Rectal smooth muscle tissue (tissue), 1 donor: Measurements from ENCODE around the gene ANO6.

Experiments
- H3K27ac ChIP-seq: one replicate; pipeline ENCODE4 v1.7.0; 2013; ENCODE audit warnings: low read depth, low read length, inconsistent platforms
- H3K27me3 ChIP-seq: one replicate; pipeline ENCODE4 v1.7.0; 2013; ENCODE audit warnings: low read length; ENCODE audit not compliant: control insufficient read depth, insufficient read depth
- H3K36me3 ChIP-seq: one replicate; pipeline ENCODE4 v1.7.0; 2013; ENCODE audit warnings: low read length; ENCODE audit not compliant: control insufficient read depth, insufficient read depth
- H3K4me1 ChIP-seq: one replicate; pipeline ENCODE4 v1.7.0; 2013; ENCODE audit warnings: low read length; ENCODE audit not compliant: control insufficient read depth, insufficient read depth
- H3K4me3 ChIP-seq: one replicate; pipeline ENCODE4 v1.7.0; 2013; ENCODE audit warnings: low read length
- H3K9ac ChIP-seq: one replicate; pipeline ENCODE4 v1.7.0; 2013; ENCODE audit warnings: low read length

Gene ANO6

DNA sequence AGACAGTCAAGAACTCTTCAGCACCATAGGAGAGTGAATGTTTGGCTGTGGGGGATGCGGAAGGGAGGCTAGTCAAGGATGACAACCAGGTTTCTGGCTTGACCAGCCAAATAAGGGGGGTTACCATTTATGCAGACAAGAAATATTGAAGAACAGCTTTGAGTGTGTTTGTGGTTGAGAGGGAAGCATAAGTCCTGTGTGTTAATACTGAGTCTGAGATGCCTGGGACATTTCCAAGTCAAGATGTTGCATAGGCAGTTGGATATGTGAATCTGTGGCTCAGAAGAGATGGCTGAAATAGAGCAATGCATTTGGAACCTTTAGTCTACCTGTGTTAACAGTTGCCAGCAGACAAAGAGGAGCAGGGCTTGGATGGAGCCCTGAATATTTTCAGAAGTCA lies 66.1 kb downstream of the ANO6 start:
- no peak overlapping the region for H3K4me3 ChIP-seq

DNA sequence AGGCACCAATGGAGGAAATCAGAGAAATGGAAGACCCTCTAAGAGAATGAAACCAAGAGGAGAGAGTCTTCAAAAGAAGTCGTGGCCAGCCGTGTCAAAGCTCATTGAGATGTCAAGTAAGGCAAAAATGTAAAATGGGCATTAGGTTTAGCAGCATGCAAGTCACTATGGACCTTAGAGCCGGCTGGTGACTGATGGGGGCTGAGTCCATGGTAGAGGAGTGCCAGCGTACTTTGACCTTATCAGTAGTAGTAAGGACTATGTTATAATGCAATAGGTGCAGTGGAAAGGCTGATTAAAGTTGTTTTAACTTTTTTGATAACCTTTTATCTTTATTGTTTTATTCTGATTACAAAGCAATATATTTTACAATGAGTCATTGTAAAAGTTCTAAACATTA lies 66.5 kb downstream of the ANO6 start:
- Histone ChIP-seq H3K9ac (no peak overlapping the region), H3K36me3 (no peaks in the 10 kb centered on the region), H3K27me3 (no peaks in the 10 kb centered on the region), H3K4me3 (no peak overlapping the region), H3K4me1 (peaks cover 5% of the 10 kb centered on the region), H3K27ac (no peak overlapping the region)

More for the DNA sequence above, 66.1 kb downstream of the ANO6 start:
- Histone ChIP-seq H3K27ac (no peak overlapping the region), H3K36me3 (no peaks in the 10 kb centered on the region), H3K4me1 (peaks cover 5% of the 10 kb centered on the region), H3K9ac (no peak overlapping the region), H3K27me3 (no peaks in the 10 kb centered on the region)

DNA sequence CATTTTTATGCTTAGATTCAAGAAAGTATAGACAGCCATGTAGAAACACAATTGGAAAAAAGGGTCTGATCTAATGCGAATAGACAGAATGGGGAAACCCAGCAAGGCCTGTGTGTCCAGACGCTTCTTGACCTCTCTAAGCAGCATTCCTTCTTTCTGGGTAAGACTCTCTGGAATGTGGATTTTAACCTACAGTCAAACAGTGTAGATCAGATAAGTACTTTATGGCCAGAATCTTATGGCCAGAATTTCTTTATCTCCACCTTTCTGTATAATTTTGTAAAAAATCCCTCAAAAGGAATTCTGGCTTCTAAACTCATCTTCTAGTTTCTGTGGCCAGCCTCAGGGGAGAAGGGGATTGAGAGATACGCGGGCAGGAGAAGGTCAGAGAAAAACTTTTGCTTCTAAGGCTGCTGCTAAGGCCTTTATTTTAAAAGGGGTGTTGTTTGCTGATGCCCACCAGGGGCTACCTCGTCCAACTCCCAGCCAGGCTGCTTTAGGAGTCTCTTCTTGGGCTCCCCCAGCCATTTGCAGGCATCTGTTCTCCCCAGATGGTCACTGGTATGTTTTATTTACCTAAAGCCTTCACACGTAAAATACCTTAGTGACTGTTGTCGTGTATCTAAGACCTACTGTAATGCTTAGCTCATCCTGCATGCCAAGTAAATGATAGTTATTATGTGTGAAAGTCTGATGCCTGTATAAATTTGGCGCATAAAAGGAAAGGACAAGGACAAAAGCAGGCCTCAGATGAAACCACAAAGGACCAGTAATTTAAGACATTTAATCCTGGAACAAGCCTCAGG lies 68.4 kb downstream of the ANO6 start:
- Histone ChIP-seq H3K27me3 (no peaks in the 10 kb centered on the region), H3K9ac (no peak overlapping the region)

DNA sequence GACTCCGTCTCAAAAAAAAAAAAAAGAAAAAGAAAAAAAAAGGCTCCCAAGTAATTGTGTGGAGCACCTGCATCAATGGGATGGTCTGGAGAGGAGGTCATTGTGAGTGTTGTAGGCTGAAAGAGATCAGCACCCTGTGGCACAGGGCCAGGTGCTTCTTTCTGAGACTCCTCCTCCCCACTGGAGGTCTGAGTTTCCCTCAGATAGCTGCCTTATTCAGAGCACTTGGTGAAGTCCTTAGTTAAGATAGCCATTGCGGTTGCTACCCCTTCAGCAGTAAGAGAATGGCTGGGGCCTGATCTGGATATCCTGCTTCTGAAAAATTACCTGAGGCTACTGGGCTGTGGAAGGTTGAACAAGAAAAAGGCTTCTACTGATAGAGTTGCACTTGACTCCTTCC lies 69.8 kb downstream of the ANO6 start:
- H3K9ac ChIP-seq = no peak overlapping the region
- H3K27me3 ChIP-seq = no peaks in the 10 kb centered on the region
- H3K4me3 ChIP-seq = no peak overlapping the region
- H3K4me1 ChIP-seq = peaks cover 11% of the 10 kb centered on the region
- no peaks in the 10 kb centered on the region for H3K36me3 ChIP-seq
- no peak overlapping the region for H3K27ac ChIP-seq

More for the DNA sequence above, 68.4 kb downstream of the ANO6 start:
- Histone ChIP-seq H3K4me3 (no peak overlapping the region), H3K27ac (peak overlapping the region; percentile 18), H3K36me3 (no peaks in the 10 kb centered on the region), H3K4me1 (peaks cover 5% of the 10 kb centered on the region)

DNA sequence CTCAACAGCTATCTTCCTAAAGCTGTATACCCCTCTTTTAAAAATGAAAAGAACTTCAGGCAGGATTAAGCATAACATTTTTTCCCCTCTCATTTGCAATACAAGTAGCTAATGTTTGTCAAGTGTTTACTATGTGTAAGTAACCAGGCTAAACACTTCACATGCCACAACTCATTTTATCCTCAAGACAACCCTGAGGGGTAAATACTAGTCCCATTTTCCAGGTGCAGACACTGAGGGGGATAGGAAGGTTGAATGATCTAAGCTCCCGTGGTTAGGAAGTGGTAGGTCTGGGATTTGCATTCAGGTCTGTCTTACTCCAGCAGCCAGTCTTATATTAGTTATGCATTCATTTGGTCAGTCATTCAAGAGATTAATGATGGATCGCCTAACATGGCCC lies 70.7 kb downstream of the ANO6 start:
- no peaks in the 10 kb centered on the region for H3K27me3 ChIP-seq
- H3K36me3 ChIP-seq = no peaks in the 10 kb centered on the region
- no peak overlapping the region for H3K27ac ChIP-seq
- H3K4me1 ChIP-seq = peaks cover 15% of the 10 kb centered on the region
- no peak overlapping the region for H3K9ac ChIP-seq
- H3K4me3 ChIP-seq = no peak overlapping the region

DNA sequence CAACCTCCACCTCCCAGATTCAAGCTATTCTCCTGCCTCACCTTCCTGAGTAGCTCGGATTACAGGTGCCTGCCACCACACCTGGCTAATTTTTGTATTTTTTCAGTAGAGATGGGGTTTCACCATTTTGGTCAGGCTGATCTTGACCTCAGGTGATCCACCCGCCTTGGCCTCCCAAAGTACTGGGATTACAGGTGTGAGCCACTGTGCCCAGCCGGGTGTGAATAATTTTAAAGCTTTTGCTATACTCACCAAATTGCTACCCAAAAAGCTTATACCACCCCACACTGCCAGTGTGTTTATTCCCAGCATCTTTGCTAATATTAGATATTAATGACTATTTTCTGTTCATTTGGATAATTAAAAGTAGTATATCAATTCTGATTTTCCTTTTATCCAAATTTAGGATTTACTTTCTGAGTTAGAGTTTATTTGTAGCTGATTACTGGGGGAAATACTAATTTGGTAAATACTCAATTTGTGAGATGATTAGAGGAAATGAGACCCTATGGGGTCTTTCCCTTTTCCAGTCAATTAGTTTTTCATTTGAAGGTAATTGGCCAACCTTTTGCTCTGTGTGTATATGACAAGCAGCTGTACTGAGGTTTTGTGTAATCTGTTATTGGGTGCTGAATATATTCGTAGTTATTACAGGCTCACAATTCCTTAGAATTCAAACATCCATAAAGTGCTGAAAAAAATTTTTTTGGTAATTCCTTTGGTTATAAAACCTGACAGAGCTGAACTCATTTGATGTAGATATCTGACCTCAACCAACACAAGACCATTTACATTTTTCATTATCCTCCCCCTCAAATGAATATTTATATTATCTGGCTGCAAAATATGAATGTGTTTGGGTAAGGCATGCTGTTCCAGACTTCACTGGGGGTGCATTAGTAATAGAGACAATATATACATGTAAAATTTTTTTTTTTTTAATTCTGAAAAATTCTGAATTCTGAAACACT lies 73.6 kb downstream of the ANO6 start:
- H3K27ac ChIP-seq = no peak overlapping the region
- H3K4me1 ChIP-seq = peaks cover 22% of the 10 kb centered on the region
- no peak overlapping the region for H3K9ac ChIP-seq

DNA sequence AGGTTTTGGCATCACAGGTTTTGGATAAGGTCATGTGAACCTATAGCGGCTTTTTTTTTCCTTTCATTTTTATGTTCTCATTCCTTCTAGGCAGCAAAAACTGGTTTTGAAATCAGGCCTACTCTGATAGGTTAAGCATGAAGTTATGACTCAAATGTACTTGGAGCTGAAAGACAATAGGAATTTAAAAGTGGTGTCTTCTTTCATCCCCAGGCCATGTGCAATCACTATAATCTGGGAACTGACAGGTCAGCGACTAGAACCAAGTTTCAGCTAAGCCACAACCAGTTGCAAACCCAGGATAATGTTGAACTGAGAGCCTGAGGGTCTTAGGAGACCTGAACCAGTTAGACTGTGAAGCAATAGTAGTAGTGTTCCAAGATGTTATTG lies 74.3 kb downstream of the ANO6 start:
- H3K4me3 ChIP-seq = no peak overlapping the region
- peak overlapping the region; percentile 52 for H3K27ac ChIP-seq
- no peaks in the 10 kb centered on the region for H3K36me3 ChIP-seq
- H3K4me1 ChIP-seq = peaks cover 19% of the 10 kb centered on the region
- no peak overlapping the region for H3K9ac ChIP-seq
- no peaks in the 10 kb centered on the region for H3K27me3 ChIP-seq

More for the DNA sequence above, 73.6 kb downstream of the ANO6 start:
- no peaks in the 10 kb centered on the region for H3K27me3 ChIP-seq
- no peaks in the 10 kb centered on the region for H3K36me3 ChIP-seq
- no peak overlapping the region for H3K4me3 ChIP-seq

DNA sequence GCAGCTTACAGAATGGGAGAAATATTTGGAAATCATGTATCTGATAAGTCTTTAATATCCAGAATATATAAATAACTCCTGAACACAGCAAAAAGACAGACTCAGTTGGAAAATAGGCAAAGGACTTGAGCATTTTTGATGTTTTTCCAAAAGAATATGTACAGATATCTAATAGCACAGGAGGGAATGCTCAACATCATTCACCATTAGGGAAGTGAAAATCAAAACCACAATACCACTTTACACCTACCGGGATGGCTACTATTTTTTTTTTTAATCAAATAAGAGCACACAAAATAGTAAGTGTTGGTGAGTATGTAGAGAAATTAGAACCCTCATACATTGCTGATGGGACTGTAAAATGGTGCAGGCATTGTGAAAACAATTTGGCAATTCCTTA lies 75.6 kb downstream of the ANO6 start:
- no peaks in the 10 kb centered on the region for H3K27me3 ChIP-seq
- H3K4me3 ChIP-seq = no peak overlapping the region
- no peak overlapping the region for H3K9ac ChIP-seq
- H3K4me1 ChIP-seq = peaks cover 19% of the 10 kb centered on the region
- no peaks in the 10 kb centered on the region for H3K36me3 ChIP-seq
- peak overlapping the region; percentile 84 for H3K27ac ChIP-seq

DNA sequence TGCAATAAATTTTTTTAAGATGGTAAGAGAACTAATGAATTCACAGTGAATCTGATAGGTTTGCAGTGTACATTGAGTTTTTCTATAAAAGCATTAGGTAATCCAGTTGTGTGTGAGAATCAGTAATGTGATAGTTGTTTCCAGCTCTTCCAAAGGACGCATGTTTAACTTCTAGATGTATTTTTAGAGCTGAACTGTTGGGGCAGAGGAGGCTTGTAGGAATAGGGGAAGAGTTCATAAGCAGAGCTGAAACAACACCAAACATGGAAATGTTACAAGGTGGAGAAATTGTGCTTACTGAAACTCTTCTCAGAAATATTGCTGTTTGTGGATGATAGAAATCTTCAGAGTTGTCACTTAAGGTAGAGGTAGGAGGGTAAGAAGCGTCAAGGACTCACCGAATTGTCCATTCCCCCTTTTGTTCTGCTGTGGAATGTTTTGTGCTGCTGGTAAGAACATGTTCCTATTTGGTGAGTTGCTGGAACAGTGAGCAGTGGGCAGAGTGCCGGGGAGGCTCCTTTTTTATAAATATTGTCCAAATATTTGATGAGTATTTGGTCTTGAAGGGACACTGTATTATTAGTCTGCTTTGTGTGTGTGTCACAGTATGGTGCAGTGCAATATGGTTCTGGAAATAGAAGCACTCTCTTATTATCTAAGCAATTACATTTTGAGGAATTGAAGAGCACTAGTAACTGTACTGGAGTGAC lies 76.7 kb downstream of the ANO6 start:
- no peaks in the 10 kb centered on the region for H3K36me3 ChIP-seq
- no peaks in the 10 kb centered on the region for H3K27me3 ChIP-seq
- H3K4me3 ChIP-seq = no peak overlapping the region
- H3K27ac ChIP-seq = peak overlapping the region; percentile 84
- no peak overlapping the region for H3K9ac ChIP-seq
- H3K4me1 ChIP-seq = peaks cover 19% of the 10 kb centered on the region

DNA sequence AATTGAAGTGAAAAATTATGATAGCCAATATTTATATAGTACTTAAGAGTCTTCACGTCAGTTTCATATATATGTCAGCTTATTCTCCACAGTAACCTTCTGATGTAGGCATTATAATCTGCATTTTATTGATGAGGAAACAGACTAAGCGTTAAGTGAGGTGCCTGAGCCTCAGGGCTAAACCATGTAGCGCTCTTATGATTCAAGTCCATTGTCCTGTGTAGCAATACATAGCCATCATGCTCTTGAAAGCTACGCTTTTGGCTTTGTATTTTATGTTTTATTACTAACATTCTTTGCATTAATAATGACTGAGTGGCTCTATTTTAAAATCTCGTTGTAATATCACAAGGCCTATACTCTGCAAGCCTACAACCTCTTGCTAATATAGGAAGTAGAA lies 79.0 kb downstream of the ANO6 start:
- Histone ChIP-seq H3K4me3 (no peak overlapping the region), H3K36me3 (no peaks in the 10 kb centered on the region), H3K27ac (peak overlapping the region; percentile 3), H3K9ac (no peak overlapping the region), H3K4me1 (peaks cover 29% of the 10 kb centered on the region), H3K27me3 (no peaks in the 10 kb centered on the region)

DNA sequence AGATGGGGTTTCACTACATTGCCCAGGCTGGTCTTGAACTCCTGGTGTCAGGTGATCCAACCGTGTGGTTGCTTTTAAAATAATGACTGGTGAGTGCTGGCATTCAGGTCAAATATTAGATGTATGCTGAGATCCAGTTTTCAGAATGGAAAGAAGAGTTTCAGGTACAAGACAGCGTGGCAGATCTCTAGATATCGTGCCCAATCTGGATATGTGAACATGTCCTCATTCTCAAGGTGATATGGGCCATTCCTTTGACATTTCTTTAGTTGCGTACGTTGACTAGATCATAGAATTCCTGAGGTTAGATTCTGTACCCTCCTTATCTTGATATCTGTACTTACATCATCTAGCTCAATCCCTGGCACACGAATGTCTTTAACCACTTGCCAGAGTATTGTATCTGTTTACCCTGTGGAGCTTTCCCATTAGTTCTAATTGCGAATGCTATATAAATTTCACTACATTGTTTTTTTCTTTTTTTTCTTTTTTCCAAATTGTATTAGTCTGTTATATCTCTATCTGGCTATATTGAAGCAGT lies 80.2 kb downstream of the ANO6 start:
- no peak overlapping the region for H3K9ac ChIP-seq
- H3K27me3 ChIP-seq = no peaks in the 10 kb centered on the region
- peak overlapping the region; percentile 17 for H3K27ac ChIP-seq
- no peaks in the 10 kb centered on the region for H3K36me3 ChIP-seq
- no peak overlapping the region for H3K4me3 ChIP-seq
- H3K4me1 ChIP-seq = peaks cover 23% of the 10 kb centered on the region

DNA sequence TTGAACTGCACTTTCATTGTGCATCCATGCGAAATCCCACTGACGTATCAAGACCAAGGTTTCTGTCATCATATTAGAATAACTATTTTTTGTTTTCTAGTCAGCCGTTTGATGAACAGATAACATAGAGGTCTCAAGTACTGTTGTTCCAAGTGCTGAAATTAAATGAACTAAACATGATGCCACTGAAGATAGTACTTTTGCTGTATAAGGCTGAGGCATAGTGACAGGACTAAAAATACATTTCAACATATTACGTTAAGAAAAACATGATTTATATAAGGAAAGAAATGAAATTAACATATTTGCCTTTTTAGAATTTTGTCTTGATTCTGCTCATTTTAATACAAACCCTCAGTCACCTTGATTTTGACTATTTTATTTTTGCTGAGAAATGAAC lies 82.2 kb downstream of the ANO6 start:
- no peak overlapping the region for H3K9ac ChIP-seq
- H3K4me3 ChIP-seq = no peak overlapping the region
- H3K27ac ChIP-seq = peak overlapping the region; percentile 49
- no peaks in the 10 kb centered on the region for H3K27me3 ChIP-seq
- peaks cover 16% of the 10 kb centered on the region for H3K4me1 ChIP-seq
- peaks cover 2% of the 10 kb centered on the region for H3K36me3 ChIP-seq
